GM18907 (cell line): ENCODE data around the gene MINAR1.
"Not testable (repeated sequence)": the region's sequence is repeated elsewhere in the genome, so short reads cannot be mapped to it uniquely, and the experiment has no call there.

Experiments
- ATAC-seq: cut with Tn5 transposase; IDR thresholded peaks from one replicate; pipeline ENCODE4 v1.9.1; 2021; ENCODE audit warnings: mild to moderate bottlenecking, moderate library complexity; ENCODE audit not compliant: unreplicated experiment

The MINAR1 gene, protein sequence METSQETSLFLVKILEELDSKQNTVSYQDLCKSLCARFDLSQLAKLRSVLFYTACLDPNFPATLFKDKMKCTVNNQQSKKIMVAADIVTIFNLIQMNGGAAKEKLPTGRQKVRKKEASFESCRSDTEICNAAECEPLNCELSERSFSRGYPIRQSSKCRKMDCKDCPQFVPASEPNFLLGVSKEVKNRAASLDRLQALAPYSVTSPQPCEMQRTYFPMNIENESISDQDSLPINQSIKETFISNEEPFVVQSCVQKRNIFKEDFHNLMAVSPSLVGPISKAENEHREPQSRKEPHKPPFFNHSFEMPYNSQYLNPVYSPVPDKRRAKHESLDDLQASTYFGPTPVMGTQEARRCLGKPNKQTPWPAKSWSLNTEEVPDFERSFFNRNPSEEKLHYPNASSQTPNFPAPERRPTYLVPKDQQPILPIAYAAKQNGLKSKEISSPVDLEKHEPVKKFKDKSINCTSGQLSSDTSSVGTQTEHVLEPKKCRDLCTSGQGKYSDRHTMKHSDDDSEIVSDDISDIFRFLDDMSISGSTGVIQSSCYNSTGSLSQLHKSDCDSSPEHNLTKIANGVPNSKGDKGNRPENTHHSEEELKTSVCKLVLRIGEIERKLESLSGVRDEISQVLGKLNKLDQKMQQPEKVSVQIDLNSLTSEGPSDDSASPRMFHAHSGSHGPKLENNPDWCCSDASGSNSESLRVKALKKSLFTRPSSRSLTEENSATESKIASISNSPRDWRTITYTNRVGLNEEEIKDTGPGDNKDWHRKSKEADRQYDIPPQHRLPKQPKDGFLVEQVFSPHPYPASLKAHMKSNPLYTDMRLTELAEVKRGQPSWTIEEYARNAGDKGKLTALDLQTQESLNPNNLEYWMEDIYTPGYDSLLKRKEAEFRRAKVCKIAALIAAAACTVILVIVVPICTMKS

DNA sequence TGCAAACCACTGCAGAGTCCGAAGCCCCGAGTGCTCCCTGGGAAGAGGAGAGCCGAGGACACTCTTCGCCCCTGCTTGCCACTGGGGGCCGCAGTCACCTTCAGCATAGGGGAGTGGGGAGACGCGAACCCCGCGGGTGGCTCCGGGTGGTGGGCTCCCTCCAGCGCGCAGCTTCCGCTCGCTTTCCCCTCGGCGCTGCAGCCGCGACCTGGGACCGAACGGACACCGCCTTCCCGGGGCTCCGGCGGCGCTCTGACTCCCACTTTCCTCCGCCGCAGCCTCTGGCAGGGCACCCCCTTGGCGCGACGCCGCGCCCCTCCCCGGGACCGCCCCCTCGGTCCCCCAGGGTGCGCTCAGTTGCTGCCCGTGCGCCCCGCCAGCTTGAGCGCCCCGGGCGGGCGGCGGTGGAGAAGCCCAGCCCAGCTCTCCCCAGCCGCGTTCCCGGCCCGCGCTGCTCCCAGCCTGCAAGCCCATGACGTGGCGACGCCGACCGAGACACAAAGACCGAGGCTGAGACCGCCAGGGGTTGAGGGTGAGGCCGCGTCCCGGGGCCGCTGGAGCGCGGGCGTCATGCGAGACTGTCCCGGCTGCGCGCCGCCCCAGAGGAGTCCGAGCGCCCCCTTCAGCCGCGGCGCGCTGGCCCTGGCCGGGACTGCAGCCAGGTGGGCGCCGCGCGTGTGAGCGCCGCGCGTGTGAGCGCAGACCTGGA lies at the start of gene MINAR1:
Gene MINAR1, plus strand, starts transcription at position 701 of the 709 bp plus-strand sequence. CDS start 23,812 bp downstream, outside the sequence.
- no peak for ATAC-seq

DNA sequence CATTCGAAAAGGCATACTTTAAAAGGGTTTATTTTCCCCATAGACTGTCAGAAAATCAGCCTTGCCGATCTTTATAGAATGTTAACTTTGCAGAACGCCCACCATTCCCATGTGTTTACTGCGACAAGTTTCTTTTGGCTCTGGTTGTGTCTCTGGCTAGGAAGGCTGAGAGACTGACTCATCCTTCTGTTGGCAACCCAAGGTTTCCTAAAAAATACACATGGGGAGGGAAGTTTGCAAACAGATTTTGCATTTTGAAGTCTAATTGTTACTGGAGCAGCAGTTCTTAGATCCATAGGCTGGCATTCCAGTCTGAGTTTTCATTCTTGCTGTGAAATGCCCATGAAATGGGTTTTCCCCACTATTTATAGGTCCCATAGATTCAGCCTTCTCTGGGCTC lies 37.9 kb upstream of the MINAR1 start:
- no peak for ATAC-seq

DNA sequence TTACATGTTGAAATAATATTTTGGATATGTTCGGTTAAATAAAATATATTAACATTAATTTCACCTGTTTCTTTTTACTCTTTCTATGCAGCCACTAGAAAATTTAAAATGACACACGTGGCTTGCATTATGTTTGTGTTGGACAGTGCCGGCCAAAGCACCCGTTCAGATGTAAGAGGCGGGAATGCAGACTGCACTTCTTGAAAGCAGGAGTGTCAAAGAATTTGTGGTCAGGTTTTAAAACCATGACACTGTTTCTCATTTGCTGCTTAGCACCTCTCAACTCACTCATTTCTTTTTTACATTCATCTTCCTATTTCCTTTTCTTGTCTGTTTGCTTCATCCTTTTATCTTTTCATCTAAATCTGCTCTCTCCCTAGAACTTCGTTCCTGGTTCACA lies 35.3 kb upstream of the MINAR1 start:
- ATAC-seq: no peak

DNA sequence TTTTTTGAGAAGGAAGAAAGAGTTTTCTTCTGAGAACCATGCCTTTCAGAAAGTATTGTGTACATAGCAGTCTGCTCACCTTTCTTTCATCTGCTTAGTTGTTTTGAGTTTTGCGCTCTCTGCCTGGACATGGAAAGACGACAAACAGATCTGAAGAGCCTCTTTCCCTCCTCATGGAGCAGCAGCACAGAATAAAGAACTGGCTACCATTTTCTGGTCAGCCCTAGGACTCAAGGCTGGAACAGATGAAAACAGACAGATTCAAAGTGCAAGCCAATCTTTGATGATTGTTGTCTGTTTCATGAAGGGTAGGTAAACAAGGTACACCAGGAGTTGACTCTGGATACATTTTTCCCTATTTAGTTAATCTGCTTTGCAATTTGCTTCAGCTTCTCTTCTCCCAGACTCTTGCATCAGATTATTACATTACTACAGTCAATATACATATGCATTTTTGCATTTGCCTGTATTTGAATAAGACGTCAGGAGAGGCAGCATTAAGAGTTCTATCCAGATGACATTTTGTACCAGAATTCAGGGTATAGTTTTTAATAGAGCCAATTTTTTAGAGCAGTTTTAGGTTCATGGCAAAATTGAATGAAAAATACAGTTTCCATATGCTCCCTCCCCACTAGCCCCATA lies 34.7 kb upstream of the MINAR1 start:
- ATAC-seq: no peak

DNA sequence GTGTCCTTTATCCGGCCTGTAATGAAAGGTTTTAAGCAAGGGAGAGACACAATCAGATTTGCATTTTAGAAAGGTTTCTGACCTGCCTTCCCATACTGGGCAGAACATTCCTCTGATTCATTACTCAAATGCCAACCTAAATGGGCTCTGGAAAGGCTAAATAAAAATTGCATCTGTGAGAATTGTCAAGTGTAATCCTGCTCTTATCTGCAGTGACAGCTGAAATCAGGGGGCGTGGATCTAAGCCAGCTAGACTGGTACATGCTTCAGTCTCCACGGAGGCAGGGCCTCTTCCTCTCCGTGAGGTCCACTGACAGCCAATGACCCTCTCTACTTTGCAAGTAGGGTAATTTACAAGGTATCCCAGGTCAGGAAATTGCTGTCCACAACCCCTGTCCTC lies 32.5 kb upstream of the MINAR1 start:
- ATAC-seq: no peak

DNA sequence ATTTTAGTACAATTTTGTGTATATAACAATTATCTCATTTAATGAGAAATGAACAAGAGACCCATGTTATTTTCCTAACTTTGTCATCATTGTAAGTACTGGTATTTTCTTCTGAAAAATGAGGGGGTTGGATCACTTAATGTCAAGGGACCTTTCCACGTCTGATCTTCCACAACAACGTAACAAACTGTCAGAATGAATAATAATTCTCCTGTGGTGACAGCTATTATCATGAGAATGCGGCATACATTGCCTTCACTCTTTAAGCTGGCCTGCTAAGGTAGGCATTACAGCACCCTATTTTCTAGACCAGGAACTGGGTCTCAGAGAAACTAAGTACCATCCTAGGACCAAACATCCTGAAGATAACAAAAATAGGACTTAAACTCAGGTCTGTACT lies 31.5 kb upstream of the MINAR1 start:
- no peak for ATAC-seq

DNA sequence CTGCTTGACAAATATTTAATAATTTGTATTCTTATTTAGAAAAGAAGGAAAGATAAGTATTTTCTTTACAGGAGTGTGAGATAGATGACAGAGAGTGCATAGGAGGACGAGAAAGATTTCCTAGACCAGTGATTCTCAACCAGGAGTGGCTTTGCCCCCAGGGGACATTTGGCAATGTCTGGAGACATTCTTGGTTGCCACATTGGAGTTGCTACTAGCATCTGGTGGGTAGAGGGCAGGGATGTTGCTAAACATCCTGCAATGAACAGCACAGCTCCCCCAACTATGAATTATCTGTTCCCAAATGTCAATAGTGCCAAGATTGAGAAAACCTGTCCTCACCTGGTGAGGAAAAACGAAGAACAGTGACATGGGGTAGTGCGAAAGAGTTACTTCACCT lies 30.8 kb upstream of the MINAR1 start:
- ATAC-seq: no peak

DNA sequence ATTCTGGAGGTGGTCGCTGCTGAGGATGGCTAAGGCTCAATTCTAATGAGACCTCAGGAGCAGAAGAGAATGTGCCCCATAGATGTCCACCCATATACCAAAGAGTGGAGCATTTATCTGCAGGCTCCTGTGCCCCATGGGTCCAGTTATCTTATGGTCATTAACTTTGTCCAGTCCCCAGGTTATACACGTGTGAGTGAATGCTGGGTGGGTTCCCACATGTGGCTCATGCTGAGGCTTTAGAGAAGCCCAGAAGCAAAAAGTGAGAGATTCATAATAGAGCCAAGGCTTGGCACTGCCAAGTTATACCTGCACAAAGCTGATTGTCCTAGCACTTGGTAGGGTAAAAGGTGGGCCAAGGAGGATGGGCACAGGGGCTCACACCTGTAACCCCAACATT lies 30.0 kb upstream of the MINAR1 start:
- ATAC-seq: no peak

DNA sequence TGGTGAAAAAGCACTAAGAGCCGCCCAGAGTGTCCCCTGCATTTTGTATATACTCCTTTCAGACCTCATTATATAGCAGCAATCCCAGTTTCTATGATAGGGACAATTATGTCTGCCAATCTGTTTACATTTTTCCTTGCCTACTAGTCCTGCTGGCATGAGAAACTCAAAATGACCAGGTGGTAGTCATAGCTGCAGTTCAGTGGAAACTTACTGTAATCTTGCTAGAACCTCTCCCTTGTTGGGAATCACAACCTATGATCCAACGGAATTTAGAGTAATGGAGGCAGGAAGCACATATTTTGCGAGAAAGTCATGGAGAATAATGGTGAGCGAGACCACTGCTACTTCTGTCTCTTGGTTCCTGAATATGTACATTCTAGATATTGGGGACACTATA lies 28.6 kb upstream of the MINAR1 start:
- ATAC-seq: no peak

DNA sequence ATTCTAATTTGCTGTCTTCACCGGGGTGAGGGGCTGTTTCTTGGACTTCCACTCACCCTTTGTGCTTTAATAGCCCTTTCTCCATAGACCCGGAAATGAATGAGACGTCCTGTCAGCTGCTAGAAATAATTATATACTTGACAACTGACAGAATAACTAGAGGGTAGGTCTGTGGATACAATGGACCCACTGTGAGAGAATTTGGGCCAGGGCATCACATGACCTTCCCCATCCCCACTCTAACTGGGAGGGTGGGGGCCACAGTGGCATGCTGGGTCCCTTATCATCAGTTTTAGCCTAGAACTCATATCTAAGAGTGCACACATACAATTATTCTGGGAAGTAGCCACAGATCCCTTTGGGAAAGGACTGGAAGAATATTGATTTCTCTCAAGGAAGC lies 25.9 kb upstream of the MINAR1 start:
- no peak for ATAC-seq

DNA sequence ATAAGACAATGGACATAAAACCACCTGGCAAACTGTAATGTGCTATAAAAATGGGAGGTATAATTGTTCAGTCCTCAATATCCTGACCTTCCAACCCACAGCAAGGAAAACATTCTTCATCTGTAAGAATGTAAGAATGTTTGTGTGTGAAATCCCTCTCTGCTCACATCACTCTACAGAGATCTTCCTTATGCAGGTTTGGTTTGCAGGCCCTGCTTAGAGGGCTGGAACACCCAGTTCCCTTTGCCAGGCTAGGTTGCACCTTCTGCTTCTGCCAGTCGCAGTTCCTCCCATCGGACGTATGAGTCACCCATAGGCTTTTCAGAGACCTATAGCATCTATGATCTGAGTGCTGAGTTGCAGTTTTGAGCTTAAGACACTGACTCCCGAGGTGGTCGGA lies 24.1 kb upstream of the MINAR1 start:
- no peak for ATAC-seq

DNA sequence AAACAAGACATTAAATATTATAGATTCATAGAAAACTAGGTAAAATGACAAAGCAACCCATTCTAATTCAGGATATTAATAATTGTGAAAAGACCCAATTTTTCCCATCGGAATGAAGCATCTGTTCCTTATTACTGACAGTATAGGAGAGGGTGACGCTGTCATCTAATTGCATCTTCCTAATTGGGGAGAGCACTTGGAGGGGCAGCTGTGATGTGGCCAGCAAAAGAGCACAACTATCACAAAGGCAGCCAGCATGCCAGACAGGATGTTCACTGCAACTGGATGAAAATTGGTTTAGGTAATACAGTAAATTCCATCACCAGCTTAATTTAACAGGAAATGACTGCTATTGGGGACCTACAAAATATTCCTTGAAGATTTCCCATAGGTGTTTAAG lies 21.9 kb upstream of the MINAR1 start:
- no peak for ATAC-seq

DNA sequence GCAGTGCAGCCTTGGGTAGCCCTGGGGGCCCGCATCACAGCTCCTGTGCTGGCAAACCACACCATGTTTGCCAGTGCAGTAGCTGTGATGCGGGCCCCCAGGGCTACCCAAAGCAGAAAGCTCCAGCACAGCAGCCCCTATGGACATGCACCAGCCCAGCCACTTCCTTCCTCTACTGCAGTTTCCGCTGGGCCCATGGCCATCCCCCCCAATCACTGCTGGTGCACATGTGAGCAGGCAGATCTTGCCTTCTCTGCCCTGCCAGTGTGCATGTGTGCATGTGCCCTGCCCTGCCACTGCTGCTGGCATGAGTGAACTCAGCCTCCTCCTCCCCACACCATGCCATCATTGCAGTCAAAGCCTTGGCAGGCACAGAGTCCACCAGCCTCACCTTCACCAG lies 20.1 kb upstream of the MINAR1 start:
- no peak for ATAC-seq

DNA sequence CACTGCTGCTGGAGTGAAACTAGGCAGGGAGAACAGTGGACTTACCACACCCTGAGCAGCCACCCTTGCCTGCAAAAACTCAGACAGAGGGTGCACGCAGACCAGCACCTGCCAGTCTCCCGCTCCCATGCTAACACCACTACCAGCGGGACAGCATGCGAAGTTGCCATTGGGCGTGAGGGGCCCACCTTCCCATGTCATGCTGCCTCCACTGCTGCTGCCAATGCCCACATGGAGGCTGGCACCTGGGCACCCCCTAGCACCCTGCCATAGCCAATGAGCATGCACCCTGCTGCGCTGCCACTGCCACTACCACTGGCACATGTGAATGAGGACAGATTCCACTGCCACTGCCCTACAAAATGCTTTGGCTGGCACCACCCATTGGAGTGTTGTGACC lies 19.7 kb upstream of the MINAR1 start:
- ATAC-seq: no peak

DNA sequence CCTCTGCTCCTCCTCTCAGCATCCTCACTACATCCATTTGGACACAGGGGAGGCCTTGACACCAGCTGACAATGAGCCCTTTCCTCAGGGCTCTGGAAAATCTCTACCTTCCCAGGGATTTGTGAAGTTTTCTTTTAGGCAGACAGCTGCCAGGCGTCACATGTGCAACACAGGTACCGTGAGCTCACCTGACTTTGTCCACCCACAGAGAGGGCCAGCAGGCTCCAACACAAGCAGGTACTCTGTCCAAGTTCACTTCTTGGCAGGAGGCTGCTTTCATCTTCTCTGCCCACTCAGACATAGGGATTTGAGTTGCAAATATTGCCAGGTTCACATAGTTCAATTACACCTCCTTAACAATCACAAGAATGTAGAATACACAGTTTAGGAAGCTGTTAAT lies 15.3 kb upstream of the MINAR1 start:
- no peak for ATAC-seq

DNA sequence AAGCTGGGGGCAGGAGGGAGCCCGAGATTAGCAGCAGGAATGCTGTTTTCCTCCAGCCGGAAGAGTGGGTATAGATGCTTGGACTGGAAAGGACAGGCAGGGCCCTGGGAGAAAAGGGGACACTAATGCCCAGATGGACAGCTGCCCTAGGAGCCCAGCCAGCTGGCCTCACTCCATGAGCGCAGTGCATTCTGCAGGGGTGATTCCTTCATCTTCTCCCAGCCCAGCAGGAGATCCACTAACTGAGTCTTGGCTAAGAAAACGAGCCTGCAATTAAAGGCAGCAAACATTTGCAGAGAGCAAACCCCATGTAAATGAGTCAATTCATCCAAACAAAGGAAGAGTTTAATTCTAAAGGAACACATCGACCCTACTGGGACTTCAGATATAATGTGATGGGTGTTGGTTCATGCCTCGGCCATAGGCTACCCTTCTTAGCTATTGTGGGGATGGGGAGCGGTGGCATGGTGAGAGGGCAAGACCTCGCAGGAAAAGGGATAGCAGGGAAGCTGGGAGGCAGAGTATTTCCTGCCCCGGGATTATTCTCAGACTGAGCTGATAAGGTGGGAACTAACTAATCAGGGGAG lies 13.3 kb upstream of the MINAR1 start:
- ATAC-seq: no peak

DNA sequence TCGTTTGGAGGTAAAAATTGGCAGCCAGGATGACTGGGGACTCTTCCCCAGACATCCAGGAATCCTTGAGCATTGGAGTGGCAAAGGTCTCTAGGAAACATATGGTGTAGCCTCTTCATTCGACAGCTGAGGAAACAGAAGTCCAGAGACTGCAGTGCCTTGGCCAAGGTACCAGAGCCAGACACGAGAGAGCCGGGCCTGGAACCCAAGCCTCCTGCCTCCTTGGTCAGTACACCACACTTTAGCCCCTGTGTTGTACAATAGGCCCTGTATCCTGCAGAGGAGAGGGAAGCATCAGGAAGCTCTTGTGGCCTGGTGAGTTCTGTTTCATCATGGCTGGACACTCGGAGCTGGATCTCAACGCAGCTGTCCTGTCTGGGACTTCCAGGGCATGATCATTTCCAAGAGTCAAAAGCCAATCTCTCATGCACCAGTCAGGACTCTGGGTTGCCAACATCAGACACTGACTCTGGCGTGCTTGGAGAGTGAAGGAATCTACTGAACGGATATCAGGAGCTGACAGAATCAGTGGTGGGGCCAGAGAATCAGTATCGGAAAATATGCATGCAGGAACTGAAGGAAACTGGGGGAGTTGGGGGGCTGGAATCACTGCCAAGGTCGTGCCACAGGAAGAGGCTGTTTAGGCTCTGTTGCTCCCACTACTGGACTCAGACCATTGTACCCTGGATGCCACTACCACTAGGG lies 6.4 kb upstream of the MINAR1 start:
- ATAC-seq: no peak

DNA sequence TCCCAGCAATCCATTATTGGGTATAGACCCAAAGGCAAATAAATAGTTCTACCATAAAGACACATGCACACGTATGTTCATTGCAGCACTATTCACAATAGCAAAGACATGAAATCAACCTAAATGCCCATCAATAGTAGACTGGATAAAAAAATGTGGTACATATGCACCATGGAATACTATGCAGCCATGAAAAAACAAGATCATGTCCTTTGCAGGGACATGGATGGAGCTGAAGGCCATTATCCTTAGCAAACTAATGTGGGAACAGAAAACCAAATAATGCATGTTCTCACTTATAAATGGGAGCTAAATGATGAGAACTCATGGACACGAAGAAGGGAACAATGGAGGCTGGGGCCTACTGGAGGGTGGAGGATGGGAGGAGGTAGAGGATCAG lies 5.2 kb upstream of the MINAR1 start:
- ATAC-seq: not testable (repeated sequence)

DNA sequence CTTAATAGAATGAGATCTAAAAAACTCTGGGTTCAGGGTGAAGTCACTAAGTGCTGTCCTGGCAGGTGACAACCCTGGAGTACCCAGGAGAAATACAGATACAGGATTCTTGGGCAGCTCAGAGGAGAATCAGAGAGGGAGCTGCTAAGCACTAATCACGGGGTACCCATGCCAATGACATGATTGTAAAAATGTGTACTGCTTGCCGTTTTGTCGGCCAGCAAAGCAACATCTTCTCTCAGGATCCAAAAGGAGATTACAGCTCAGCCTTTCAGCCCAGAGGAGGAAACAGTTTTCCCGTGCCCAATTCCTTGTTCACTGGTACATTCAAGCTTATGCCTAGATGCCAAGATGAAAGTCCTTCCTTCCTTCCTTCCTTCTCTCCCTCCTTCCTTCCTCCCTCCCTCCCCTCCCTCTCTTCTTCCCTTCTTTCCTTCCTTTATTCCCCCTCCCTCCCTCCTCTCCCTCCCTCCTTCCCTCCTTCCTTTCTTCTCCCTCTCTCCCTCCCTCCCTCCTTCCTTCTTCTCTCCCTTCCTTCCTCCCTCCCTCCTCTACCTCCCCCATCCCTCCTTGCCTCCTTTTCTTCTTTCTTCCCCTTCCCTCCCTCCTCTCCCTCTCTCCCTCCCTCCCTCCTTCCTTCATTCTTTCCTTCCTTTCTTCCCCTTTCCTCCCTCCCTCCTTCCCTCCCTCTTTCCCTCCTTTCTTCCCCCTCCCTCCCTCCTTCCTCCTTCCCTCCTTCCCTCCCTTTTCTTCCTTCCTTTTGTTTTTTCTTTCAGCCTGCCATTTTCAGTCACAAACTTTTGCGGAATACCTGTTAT lies 4.1 kb upstream of the MINAR1 start:
- ATAC-seq: no peak
